Stimulated activated CD4-positive, alpha-beta T cell treated with anti-CD3 and anti-CD28 coated beads, Interleukin-4, amount 100 ng/mL, for 1 hour (primary cell): ENCODE measurements around the gene ATF3.

Experiments
- DNase-seq: peaks from one replicate; pipeline ENCODE4 v3.0.0-alpha.2; 2020

Gene ATF3

GRCh38 chr1:212587016-212587887, 21.3 kb upstream of the ATF3 start:
- no peak for DNase-seq

DNA sequence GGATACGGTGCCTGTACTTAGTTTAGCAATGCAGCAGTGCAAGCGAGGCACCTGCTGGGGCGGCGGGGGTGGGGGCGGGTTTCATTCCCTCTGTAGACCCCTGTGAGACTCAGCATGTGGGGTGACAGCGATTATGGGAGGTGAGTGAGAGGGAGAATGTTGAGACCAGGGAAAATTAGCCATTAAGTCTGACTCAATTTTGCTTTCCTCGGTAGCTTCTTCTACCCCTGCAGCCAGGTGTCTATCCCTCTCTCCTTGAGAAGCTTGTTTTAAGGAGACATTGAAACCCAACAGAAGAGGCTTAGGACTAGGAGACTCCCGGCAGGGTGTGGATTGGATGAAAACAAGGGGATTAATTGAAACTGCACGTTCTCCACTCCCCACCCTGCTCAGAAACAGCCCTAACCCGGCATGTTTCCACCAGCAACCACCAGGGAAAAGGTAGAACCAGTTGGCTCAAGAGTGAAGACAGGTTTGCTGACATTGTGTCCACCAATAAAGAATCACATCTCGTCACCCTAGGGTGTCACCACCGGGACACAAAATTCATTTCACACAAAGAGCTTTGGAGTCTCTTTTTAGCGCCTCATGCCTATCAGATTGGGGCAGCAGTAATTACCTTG, 20.6 kb upstream of the ATF3 start:
- no peak for DNase-seq

DNA sequence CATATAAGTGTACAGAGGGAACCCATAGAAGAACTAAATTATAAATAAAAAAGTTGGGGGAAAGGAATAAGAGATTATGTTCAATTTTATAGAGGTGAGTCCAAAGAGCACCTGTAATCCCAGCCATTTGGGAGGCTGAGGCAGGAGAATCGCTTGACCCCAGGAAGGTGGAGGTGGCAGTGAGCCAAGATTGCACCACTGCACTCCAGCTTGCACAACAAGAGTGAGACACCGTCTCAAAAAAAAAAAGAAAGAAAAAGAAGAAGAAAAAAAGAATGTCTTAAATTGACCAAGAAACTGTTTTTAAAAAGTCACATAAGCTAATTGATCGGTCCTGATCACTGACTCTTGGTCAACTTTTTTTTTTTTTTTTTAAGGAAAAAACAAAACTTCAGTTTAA, 19.1 kb upstream of the ATF3 start:
- DNase-seq: no peak

DNA sequence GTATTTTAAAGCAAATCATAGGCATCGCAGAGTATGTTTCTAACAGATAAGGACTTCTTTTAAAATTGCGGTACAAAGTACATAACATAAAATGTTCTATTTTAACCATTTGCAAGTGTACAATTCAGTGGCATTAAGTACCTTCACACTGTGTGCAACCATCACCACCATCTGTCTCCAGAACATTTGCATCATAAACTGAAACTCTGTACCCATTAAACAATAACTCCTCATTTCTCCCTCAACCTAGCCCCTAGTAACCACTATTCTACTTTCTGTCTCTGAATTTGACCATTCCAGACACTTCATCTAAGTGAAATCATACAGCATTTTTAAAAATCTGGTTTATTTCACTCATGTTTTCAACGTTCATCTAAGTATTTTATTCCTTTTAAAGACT, 16.6 kb upstream of the ATF3 start:
- DNase-seq: no peak

GRCh38 chr1:212593821-212594251, 14.7 kb upstream of the ATF3 start:
- no peak for DNase-seq

- DNase-seq: no peak
Observed at GRCh38 chr1:212594640-212595039, 13.9 kb upstream of the ATF3 start.

- DNase-seq: no peak
Observed at GRCh38 chr1:212595229-212595628, 13.3 kb upstream of the ATF3 start.

GRCh38 chr1:212595787-212596714, 12.5 kb upstream of the ATF3 start:
- DNase-seq: peak; percentile 33

DNA sequence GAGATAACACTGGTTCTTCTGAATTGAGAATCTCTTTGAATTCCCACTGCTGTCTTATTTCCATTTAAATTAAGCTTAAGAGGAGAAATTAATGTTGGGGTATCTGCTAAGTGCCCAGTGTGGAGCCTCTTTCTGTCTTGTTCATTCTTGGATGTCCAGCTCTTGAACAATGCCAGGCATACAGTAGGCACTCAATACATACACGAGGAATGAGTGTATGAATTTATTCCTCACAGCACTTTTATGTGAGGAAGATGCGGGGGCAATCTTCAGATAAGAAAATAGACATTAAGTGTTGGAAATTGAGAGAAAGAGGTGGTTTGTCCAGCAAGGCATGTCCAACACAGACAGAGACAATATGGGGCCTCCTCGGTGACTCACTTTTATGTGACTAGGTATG, 11.8 kb upstream of the ATF3 start:
- DNase-seq: no peak

- DNase-seq: no peak
Observed at GRCh38 chr1:212597487-212597886, 11.1 kb upstream of the ATF3 start.

- no peak for DNase-seq
Observed at GRCh38 chr1:212600071-212600915, 8.3 kb upstream of the ATF3 start.

- no peak for DNase-seq
Observed at GRCh38 chr1:212600980-212601379, 7.6 kb upstream of the ATF3 start.

DNA sequence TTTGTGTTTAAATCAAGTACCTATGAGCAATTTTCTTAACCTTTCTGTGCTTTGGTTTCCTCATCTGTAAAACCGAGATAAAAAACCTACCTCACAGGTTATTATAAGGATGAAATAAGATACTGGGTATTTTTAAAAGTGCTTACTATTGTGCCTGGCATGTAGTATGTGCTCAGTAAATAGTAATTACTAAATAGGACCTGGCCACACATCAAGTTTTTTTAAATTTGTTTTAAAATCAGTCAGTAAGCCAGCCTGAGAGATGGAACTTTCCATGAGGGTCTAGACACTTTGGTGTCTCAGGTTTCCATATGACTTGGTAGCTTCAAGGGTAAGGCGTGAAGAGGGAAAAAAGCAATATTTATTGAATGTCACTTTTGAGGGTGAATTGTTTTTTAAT, 7.0 kb upstream of the ATF3 start:
- DNase-seq: no peak

- DNase-seq: no peak
Observed at GRCh38 chr1:212605441-212606394, 2.8 kb upstream of the ATF3 start.

DNA sequence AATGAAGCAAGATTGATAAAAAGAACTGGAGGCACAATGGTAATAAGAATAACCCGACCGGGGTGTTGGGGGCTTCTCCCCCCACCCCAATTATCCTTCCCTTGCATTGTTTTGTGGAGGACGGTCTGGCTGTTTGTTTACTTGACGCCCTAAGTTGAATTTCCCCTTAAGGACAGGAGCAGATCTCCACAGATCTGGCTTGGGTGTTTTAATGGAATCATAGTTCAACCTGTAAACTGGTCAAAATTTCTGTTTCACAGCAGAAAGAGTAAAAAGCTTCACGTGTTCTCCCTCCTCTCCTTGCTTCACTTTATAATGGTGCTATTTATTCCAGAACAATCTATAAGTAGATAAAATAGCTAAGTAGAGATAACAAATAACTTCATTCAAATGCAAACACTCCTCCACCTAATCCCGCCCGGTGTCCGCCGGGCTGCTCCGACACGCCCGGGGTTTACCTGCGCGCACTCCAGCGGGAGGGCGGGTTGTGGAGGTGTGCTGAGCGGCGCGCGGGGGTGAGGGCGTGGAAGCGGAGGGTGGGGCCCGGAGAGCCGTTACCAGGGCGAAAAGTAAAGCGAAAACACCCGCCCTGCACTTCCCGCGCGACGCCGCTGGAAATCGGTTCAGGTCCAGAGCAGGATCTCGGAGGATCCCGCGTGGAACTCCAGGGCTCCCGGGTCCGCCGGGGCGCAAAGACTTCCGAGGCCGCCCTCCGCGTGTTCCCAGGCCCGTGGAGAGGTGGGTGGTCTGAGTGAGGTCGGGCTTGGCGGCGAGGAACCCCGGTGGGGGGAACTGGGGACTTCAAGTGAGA, 2.0 kb upstream of the ATF3 start:
- DNase-seq: peak; percentile 57

DNA sequence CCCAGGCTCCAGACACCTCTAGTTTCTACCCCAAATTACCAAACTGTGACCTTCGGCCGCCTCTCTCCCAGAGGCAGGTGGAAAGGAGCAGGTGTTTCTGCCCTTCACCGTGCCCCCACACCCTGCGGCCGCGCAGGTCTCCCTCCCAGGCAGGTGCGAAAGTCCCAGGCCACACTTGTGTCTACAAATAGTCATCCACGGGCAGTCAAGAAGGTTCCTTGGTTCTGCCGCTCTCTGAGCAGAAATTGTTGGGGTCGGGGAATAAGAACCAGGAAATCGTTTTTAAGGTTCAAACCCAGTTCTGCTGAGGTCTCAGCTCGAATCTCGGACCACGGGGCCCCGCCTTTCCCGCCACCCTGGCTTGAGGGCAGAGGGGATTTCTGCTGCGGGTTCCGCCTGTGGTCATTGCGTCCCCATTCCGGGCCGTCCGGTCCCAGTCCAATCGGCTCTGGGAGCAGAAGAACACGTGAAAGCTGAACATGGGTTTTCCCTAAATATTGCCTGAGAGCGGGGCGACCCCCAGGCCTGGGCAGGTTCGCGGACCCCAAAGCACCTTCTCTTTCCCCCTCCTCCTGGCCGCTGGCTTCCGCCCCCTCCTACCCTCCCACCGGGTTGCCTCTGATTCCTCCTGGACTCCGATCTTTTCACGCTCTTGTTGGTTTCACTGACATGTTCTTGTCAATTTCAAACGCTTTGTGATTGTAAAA, 1.2 kb upstream of the ATF3 start:
- DNase-seq: no peak

DNA sequence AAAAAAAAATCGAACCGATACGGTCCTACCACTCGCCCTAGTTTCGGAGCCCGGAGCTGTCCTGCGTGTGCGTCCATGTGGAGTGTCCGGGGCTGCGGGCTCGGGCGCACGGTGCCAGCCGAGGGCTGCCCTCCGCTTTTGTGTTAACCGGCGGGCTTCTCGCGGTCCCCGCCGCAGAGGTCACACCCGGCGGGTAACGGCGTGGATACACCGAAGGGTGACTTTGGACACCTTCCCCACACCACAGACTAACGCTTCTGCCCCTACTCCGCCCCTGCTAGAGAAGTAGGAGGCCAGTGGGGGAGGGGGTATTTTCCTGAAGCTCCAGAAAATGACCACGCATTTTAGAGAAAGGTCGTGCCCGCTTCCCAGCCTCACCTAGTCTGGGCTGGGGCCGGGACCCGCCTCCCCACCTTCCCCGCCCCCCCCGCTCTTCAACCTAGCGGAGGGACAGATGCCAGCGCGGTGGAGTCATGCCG, 609 bp upstream of the ATF3 start:
- DNase-seq: no peak

- peak; percentile 52 for DNase-seq
Observed at GRCh38 chr1:212608959-212609700, 569 bp downstream of the ATF3 start.
